HG03457 (cell line): ENCODE results near the gene UBC.
"Not testable (repeated sequence)": the region's sequence is repeated elsewhere in the genome, so short reads cannot be mapped to it uniquely, and the experiment has no call there.

ENCODE experiments used
- ATAC-seq: cut with Tn5 transposase; IDR thresholded peaks from one replicate; pipeline ENCODE4 v1.9.1; 2021; ENCODE audit warnings: moderate number of reproducible peaks; ENCODE audit not compliant: unreplicated experiment

The UBC gene

DNA sequence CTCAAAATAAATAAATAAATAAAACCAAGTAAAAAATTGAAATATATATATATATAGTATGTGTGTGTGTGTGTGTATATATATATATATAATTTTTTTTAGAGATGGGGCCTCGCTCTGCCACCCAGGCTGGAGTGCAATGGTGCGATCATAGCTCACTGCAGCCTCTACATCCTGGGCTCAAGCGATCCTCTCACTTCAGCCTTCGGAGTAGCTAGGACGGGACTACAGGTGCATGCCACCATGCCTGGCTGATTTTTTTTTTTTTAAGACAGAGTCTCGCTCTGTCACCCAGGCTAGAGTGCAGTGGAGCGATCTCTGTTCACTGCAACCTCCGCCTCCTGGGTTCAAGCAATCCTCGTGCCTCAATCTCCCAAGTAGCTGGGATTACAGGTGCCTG is 26.7 kb downstream of the UBC start:
- ATAC-seq: not testable (repeated sequence)

DNA sequence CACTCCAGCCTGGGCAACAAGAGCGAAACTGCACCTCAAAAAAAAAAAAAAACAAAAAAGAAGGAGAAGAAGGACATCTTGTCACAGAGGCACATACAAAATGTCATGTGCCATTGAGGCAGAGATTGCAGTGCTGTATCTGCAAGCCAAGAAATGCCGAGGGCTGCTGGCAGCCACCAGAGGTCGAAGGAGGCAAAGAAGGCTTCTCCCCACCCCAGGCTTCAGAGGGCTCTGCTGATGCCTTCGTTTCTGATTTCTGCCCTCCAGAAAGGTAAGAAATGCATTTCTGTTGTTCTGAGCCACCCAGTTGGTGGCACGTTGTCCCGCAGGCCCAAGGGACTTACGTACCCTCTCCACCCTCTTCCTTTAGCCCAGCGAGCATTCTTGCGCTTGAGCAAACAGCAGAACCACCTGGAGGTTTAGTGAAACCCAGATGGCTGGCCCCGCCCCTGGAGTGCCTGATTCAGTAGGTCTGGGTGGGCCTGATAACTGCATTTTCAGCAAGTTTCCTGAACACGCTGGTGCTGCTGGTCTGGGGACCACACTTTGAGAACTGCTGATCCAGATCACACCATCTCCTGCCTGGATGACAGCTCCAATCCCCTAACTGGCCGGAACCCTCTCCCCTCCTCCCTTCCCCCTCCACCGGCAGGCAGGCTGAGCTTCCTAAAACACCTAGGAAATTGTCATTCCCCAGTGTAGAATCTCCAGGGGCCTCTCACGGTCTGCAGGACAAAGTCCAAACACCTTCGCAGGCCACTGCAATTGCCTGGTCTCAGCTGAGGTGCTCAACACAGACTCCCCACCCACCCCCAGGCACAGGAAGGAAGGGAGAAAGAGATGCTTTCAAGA is 29.6 kb downstream of the UBC start:
- ATAC-seq: peak; percentile 89

DNA sequence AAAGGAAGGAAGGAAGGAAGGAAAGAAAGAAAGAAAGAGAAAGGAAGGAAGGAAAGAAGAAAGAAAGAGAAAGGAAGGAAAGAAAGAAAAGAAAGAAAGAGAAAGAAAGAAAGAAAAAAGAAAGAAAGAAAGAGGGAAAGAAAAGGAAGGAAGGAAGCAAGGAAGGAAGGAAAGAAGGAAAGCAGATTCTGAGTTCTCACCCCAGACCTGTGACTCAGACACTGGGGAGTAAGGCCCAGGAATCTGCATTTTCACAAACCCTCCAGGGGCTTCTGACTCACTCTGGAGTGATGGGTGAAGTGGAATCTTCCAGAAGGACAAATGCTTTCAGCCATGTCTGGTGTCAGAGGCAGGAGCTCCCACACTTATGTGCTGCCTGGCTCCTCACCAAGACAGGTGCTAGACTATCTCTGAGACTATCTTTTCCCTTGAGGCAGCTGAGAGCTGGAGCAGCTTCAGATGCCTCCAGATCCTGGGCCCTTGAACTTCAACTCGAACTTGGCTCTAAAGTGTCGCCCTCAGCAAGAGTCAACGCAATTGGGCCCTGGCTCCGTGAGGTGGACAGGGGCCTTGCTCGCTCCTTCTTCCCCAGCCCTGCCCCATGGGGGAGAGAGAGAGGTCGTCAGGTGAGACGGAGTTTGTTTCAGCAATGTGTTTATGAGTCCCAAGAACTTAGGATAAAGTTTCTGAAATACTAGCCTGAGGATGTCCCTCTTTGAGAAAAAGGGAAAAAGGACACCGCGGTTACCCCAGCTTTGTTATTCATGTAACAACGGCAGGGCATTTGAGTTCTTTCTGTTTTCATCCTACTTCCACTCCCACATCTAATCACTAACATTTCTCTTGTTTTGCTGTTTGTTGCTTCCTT is 31.0 kb downstream of the UBC start:
- ATAC-seq: no peak

DNA sequence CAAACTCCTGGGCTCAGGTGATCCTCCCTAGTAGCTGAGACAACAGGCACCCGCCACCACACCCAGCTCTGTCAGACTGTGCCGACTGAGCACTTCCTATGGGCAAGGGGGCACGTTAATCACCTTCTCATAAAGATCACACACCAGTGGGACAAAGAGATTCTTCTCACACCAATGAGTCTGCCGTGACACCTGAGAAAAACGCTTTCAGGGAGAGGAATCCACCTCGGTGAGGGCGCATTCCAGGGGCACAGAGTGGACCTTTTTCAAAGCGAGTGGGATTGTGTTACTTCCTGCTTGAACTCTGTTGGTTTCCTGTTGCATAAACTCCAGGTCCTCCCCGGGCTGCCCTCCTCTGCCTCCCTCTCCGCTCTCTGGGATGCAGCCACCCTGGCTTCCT is 33.3 kb downstream of the UBC start:
- no peak for ATAC-seq

DNA sequence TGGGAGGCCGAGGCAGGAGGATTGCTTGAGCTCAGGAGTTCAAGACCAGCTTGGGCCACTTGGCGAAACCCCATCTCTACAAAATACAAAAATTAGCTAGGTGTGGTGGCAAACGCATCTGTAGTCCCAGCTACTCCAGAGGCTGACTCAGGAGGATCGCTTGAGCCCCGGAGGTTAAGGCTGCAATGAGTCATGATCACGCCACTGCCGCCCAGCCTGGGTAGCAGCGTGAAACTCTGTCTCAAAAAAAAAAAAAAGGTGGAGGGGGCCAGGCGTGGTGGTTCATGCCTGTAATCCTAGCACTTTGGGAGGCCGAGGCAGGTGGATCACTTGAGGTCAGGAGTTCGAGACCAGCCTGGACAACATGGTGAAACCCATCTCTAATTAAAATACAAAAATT is 34.1 kb downstream of the UBC start:
- not testable (repeated sequence) for ATAC-seq

DNA sequence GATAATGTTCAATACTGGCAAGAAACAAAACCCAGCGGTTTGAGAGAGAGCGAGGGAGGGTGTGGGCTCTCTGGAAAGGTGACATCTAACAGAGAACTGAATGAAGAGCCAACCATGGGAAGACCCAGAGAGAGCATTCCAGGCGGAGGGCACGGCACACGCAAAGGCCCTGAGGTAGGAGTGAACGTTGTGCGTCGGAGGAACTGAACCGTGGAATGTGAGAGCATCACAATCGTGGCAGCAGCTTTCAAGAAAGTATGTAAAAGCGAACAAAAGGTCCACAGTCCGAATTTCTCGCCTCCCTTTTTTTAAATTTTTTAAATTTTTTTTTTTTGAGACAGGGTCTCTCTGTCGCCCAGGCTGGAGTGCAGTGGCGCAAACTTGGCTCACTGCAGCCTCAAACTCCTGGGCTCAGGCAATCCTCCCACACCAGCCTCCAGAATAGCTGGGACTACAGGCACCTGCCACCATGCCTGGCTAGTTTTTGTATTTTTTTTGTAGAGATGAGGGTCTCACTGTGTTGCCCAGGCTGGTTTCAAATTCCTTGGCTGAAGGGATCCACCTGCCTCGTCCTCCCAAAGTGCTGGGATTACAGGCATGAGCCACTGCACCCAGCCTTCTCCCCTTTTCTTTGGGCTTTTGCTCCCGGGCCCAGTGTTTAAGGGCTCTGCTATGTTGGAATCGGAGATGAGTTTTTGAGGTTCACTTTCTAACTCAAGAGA is 35.5 kb downstream of the UBC start:
- no peak for ATAC-seq

DNA sequence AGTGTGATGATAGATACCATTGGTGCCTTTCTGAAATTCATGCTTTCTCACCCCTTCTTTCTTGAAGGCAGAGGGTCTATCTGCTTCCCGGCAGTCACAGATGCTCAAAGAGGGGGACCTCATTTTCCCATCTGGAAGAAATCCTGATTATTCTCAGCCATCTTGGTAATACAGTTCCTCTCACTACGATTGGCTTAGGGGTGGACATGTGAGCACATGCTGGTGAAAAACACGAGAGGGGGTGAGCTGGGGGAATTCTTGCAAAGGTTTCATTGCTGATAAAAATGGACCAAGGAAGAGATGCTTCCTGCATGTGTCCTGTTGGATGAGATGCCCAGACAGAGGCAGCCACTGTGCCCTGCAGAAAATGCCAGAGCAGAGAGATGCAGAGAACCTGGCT is 37.0 kb downstream of the UBC start:
- no peak for ATAC-seq

DNA sequence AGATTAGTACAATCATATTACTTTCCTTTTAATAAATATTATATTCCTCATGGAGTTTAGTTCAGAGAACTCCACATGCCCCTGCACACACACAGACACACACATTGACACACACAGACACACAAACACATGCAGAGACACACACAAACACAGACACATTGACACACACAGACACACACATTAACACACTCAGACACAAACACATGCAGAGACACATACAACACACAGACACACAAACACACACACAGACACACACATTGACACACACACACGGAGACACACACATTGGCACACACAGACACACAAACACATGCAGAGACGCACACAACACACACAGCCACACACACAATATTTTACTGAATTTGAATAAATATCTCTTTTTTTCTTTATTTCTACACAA is 38.3 kb downstream of the UBC start:
- no peak for ATAC-seq

DNA sequence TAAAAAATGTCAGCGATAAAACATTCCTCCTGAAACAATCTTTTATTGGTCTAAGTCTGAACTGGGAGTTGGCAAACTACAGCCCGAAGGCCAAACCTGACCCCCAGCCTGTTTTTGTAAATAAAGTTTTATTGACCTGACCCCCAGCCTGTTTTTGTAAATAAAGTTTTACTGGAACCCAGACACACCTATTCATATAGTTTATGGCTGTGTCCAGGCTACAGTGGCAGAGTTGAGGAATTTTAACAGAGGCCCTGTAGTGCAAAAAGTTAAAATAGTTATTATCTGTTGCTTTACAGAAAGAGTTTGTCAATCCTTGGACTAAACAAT is 38.7 kb downstream of the UBC start:
- ATAC-seq: no peak

DNA sequence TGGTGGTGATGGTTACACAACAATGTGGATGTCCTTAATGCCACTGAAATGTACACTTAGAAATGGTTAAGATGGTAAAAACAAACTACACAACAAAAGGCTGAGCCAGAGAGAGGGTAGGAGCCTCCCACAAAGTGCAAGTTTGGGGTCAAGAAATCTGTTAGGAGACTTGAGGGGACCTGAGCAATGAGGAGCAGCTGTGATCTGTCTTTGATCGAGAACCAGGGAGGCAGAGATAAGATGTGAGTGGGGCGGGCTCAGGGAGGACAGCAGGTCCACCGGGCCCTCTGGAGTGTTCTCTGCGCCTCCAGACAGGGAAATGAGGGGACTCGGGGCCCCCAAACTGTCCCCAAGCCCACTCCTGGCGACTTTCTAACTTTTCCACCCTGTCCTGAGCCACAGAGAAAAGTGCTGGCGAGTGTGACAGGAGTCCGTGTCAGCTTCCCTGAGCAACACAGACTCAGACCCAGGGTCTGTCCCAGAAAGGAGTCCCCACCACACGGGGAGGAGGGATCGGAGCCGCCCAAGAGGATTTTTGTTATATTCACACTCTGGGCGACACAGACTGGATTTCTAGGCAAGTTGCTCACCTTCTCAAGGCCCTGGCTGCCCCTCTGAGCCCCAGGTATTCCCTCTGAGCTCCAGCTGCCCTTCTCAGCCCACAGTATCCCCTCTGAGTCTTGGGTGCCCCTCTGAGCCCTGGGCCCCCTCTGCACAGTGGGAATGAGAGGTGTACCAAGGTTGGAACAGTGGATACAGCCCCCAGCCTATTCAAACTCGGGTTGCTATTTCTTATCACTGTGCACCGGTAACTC is 39.3 kb downstream of the UBC start:
- no peak for ATAC-seq

DNA sequence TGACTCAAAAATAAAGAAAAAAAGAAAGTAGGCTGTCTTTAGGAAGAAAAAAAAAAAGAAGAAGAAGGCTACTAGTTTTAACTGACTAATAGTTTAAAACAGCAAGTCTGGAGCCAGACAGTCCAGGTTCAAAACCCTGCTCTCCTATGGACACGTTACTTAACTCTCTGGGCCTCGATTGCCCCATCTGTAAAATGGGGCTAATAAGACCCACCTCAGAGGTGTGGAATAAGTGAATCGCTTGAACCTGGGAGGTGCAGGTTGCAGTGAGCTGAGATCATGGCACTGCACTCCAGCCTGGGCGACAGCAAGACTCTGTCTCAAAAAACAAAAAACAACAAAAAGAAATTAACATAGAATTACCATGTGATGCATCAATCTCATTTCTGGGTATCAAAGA is 40.3 kb downstream of the UBC start:
- ATAC-seq: no peak

DNA sequence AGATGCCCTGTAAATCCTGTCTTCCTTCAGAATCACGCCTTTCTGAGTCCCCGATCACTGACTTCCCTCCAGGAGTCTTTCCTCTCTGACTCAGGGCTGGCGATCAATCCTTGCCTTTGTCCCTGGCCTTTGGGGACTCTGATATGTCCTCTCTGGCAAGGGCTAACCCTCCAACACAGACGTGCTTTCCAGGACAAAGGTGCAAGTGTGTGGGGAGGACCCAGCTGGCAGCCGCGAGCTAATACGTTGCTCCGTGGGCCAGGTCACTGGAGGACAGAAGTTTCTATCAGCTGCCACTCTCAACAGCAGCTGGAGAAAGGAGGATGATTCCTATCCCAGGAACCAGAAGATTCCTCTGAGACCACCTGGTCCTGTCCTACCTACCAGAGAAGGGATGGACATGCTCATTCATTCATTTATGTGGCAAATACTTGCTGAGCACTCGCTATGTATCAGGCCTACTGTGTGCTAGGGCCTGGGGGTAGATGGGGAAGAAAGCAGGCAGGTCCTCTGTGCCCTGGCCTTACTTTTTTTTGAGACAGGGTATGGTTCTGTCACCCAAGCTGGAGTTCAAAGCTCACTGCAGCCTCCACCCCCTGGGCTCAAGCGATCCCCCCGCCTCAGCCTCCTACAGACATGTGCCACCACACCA is 42.3 kb downstream of the UBC start:
- ATAC-seq: no peak

DNA sequence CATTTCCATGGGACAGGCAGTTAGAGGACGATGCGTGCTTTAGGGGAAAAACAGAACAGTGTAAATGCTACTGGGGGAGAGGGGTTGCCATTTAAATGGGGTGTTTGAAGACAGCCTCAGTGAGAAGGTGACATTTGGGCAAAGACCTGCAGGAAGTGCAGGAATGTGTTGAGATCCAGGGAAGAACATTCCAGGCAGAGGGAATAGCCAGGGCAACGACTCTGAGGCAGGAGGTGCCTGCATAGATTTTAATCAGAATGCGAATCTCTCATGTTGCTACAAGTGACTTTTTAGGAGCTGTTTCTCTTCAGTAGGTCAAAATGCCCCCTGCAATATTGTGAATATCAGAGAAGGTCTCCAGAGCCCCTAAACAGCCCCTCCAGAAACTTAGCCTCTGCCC is 43.2 kb downstream of the UBC start:
- ATAC-seq: no peak

DNA sequence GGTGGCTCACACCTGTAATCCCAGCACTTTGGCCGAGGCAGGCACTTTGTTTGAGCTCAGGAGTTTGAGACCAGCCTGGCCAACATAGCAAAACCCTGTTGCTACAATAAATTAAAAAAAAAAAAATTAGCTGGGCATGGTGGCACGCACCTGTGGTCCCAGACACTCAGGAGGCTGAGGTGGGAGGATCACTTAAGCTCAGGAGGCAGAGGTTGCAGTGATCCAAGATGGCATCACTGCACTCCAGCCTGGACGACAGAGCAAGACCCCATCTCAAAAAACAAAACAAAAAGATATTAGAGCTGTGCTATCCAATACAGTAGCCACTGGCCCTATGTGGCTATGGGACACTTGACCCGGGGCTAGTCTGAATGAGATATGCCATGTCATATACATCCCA is 43.9 kb downstream of the UBC start:
- no peak for ATAC-seq

DNA sequence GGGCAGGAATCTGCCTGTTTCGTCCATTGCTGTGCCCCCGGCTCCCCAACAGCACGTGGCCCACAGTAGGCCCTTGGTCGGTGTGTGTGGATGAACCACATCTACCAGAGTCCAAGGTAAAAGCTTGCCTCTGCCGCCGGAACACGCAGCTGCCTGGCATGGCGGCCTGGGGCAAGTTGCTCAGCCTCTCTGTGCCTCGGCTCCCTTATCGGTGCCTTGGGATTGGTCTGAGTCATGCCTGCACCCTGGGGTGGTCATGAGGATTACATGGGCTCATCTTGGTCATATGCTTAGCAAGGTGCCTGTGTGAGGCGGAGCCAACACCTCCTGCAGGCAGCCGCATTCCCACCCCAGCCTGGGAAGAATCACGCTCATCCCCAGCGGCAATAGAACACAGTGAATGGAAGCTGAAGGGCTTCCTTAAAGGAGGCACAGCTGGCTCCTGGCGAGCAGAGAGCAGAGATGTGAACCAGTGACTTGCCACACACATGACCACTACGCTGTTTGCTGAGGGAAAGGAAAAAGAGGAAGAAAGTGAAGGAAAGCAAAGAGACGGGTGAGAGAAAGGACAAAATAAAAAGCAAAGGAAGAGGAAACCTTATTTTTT is 45.3 kb downstream of the UBC start:
- ATAC-seq: no peak

DNA sequence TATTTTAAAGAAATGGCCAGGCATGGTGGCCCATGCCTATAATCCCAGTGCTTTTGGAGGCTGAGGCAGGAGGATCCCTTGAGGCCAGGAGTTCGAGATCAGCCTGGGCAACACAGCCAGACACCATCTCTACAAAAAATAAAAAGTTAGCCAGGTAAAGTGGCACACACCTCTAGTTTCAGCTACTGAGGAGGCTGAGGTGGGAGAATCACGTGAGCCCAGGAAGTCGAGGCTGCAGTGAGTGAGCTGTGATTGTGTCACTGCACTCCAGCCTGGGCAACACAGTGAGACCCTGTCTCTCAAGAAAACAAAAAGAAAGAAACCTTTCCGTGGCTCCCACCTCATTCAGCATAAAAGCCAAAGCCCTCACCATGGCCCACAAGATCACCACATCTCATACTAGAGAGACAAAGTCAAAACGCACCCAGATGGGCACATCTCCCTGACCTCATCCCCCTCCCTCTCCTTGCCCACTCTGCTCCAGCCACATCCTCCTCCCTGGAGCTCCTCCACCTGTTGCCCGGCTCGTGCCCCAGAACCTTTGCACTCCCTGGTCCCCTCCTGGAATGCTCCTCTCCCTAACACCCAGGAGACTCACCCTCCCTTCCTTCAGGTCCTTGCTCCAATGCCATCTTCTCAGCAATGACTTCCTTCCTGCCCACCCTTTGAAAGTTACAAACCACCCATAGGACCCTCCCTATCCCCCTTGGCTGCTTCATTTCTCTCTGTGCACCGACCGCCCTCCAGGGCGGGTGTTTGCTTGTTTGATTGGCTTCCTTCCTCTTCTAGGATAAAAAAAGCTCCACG is 46.0 kb downstream of the UBC start:
- no peak for ATAC-seq

DNA sequence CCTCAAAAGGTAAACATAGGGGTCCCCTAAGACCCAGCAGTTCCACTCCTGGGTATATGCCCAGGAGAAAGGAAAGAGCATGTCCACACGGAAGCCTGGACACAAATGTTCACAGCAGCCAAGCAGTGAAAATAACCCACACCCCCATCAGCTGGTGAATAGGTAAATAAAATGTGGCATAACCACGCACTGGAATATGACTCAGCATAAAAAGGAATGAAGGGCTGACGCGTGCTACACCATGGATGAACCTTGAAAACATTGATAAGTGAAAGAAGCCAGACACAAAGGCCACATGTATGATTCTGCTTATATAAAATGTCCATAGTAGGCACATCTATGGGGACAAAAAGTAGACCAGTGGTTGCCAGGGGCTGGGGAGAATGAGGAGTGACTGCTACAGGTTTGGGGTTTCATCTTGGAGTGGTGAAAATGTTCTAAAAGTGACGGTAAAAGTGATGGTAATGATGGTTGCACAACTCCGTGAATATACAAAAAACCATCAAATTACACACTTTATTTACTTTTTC is 47.0 kb downstream of the UBC start:
- ATAC-seq: no peak

DNA sequence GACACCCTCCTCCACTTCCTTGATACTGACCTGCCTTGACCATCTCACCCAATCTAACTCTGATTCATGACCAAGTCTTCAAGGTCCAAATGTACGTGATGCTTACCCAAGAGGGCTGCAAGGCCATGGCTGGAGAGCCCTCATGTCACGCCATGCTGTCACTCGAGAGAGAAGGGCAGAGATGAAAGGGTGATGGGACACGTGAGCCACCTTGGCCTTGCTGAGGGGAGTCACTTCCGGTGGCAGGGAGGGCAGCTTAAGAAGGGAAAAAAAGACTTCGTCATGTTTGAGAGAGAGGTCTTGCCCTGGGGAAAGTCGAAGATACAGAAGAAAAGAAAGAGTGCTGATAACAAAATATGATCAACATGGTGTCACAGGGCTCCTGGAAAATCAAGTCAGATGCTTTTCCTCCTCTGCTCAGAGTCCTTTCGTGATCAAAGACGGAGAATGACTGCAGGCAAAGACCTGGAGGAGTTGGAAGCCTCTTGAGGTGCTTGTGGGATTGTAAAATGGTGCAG is 47.5 kb downstream of the UBC start:
- ATAC-seq: no peak
